ENCODE results near the gene KCNIP4.

Gene KCNIP4

GRCh38 chr4:20868108-20868507 is 1080.5 kb downstream of the KCNIP4 start:
- WGBS (ENCODE audit: extremely low coverage, insufficient coverage, low lambda C conversion rate): no CpG with 5 or more reads among the region's 1 CpG
- no peak overlapping the region for H3K4me3 ChIP-seq (ENCODE audit: low read length)
- H3K9ac ChIP-seq (ENCODE audit: low read length): no peak overlapping the region
- H3K18ac ChIP-seq (ENCODE audit: low read length): no peak overlapping the region
- no peaks in the 10 kb centered on the region for H3K79me2 ChIP-seq (ENCODE audit: control insufficient read depth, insufficient read depth, low read length)
- no peak overlapping the region for H3K56ac ChIP-seq (ENCODE audit: low read length)
- no peak overlapping the region for H2AK5ac ChIP-seq (ENCODE audit: low read length)
- H3K27me3 ChIP-seq (ENCODE audit: insufficient read depth, low read length, poor library complexity): no peaks in the 10 kb centered on the region
- H3K27ac ChIP-seq (ENCODE audit: low read depth, low read length): no peak overlapping the region
- no peak overlapping the region for H3K23ac ChIP-seq (ENCODE audit: low read length)
- H3K4me2 ChIP-seq (ENCODE audit: low read length): no peak overlapping the region
- no peak overlapping the region for H2BK120ac ChIP-seq (ENCODE audit: low read depth, low read length)
- no peak overlapping the region for H4K5ac ChIP-seq (ENCODE audit: low read length)
- H3K36me3 ChIP-seq (ENCODE audit: control insufficient read depth, insufficient read depth, low read length): no peaks in the 10 kb centered on the region
- H2BK15ac ChIP-seq (replicated peaks; ENCODE audit: low read depth): no peak overlapping the region
- H3K4me1 ChIP-seq (ENCODE audit: control insufficient read depth, low read depth, low read length): no peaks in the 10 kb centered on the region
- H3K4ac ChIP-seq (ENCODE audit: low read depth, low read length): no peak overlapping the region
- no peak overlapping the region for H4K8ac ChIP-seq (ENCODE audit: low read depth, low read length)
- H3K79me1 ChIP-seq (ENCODE audit: low read length): no peaks in the 10 kb centered on the region
- DNase-seq: no peak
- H2BK5ac ChIP-seq (ENCODE audit: low read length): no peak overlapping the region

GRCh38 chr4:20860878-20861277 is 1087.7 kb downstream of the KCNIP4 start:
- Histone ChIP-seq H3K27me3 (ENCODE audit: insufficient read depth, low read length, poor library complexity) (no peaks in the 10 kb centered on the region), H3K27ac (ENCODE audit: low read depth, low read length) (no peak overlapping the region), H2BK15ac (replicated peaks; ENCODE audit: low read depth) (no peak overlapping the region), H3K56ac (ENCODE audit: low read length) (no peak overlapping the region), H2BK5ac (ENCODE audit: low read length) (no peak overlapping the region), H4K8ac (ENCODE audit: low read depth, low read length) (no peak overlapping the region), H2BK120ac (ENCODE audit: low read depth, low read length) (no peak overlapping the region), H3K18ac (ENCODE audit: low read length) (no peak overlapping the region), H2AK5ac (ENCODE audit: low read length) (no peak overlapping the region), H4K5ac (ENCODE audit: low read length) (no peak overlapping the region), H3K4me1 (ENCODE audit: control insufficient read depth, low read depth, low read length) (no peaks in the 10 kb centered on the region), H3K4ac (ENCODE audit: low read depth, low read length) (no peak overlapping the region), H3K4me3 (ENCODE audit: low read length) (no peak overlapping the region), H3K36me3 (ENCODE audit: control insufficient read depth, insufficient read depth, low read length) (no peaks in the 10 kb centered on the region), H3K23ac (ENCODE audit: low read length) (no peak overlapping the region), H3K79me1 (ENCODE audit: low read length) (no peaks in the 10 kb centered on the region), H3K4me2 (ENCODE audit: low read length) (no peak overlapping the region), H3K9ac (ENCODE audit: low read length) (no peak overlapping the region), H3K79me2 (ENCODE audit: control insufficient read depth, insufficient read depth, low read length) (no peaks in the 10 kb centered on the region)
- no peak for DNase-seq
- no CpG with 5 or more reads among the region's 3 CpGs for WGBS (ENCODE audit: extremely low coverage, insufficient coverage, low lambda C conversion rate)

GRCh38 chr4:20859097-20859781 is 1089.3 kb downstream of the KCNIP4 start:
- Histone ChIP-seq H3K27ac (ENCODE audit: low read depth, low read length) (no peak overlapping the region), H4K5ac (ENCODE audit: low read length) (no peak overlapping the region), H3K36me3 (ENCODE audit: control insufficient read depth, insufficient read depth, low read length) (no peaks in the 10 kb centered on the region), H3K56ac (ENCODE audit: low read length) (no peak overlapping the region), H2AK5ac (ENCODE audit: low read length) (no peak overlapping the region), H2BK120ac (ENCODE audit: low read depth, low read length) (no peak overlapping the region), H2BK15ac (replicated peaks; ENCODE audit: low read depth) (no peak overlapping the region), H3K18ac (ENCODE audit: low read length) (no peak overlapping the region), H3K4me2 (ENCODE audit: low read length) (no peak overlapping the region), H3K4me1 (ENCODE audit: control insufficient read depth, low read depth, low read length) (no peaks in the 10 kb centered on the region), H3K4me3 (ENCODE audit: low read length) (no peak overlapping the region), H3K4ac (ENCODE audit: low read depth, low read length) (no peak overlapping the region), H3K79me2 (ENCODE audit: control insufficient read depth, insufficient read depth, low read length) (no peaks in the 10 kb centered on the region), H3K27me3 (ENCODE audit: insufficient read depth, low read length, poor library complexity) (no peaks in the 10 kb centered on the region), H3K9ac (ENCODE audit: low read length) (no peak overlapping the region), H4K8ac (ENCODE audit: low read depth, low read length) (no peak overlapping the region), H3K79me1 (ENCODE audit: low read length) (no peaks in the 10 kb centered on the region), H2BK5ac (ENCODE audit: low read length) (no peak overlapping the region), H3K23ac (ENCODE audit: low read length) (no peak overlapping the region)
- DNase-seq: peak; percentile 10
- no CpG with 5 or more reads among the region's 8 CpGs for WGBS (ENCODE audit: extremely low coverage, insufficient coverage, low lambda C conversion rate)

- Histone ChIP-seq H3K27ac (ENCODE audit: low read depth, low read length) (no peak overlapping the region), H3K79me1 (ENCODE audit: low read length) (no peaks in the 10 kb centered on the region), H4K5ac (ENCODE audit: low read length) (no peak overlapping the region), H3K4me2 (ENCODE audit: low read length) (no peak overlapping the region), H3K23ac (ENCODE audit: low read length) (no peak overlapping the region), H3K56ac (ENCODE audit: low read length) (no peak overlapping the region), H2BK5ac (ENCODE audit: low read length) (no peak overlapping the region), H3K4me3 (ENCODE audit: low read length) (no peak overlapping the region), H3K4me1 (ENCODE audit: control insufficient read depth, low read depth, low read length) (no peaks in the 10 kb centered on the region), H3K36me3 (ENCODE audit: control insufficient read depth, insufficient read depth, low read length) (no peaks in the 10 kb centered on the region), H2BK15ac (replicated peaks; ENCODE audit: low read depth) (no peak overlapping the region), H3K9ac (ENCODE audit: low read length) (no peak overlapping the region), H3K27me3 (ENCODE audit: insufficient read depth, low read length, poor library complexity) (no peaks in the 10 kb centered on the region), H3K79me2 (ENCODE audit: control insufficient read depth, insufficient read depth, low read length) (no peaks in the 10 kb centered on the region), H3K18ac (ENCODE audit: low read length) (no peak overlapping the region), H4K8ac (ENCODE audit: low read depth, low read length) (no peak overlapping the region), H2BK120ac (ENCODE audit: low read depth, low read length) (no peak overlapping the region), H2AK5ac (ENCODE audit: low read length) (no peak overlapping the region), H3K4ac (ENCODE audit: low read depth, low read length) (no peak overlapping the region)
- WGBS (ENCODE audit: extremely low coverage, insufficient coverage, low lambda C conversion rate): no CpG with 5 or more reads among the region's 5 CpGs
- DNase-seq: no peak
Observed at GRCh38 chr4:20857081-20857480, 1091.5 kb downstream of the KCNIP4 start.

GRCh38 chr4:20847124-20847747 is 1101.3 kb downstream of the KCNIP4 start:
- Histone ChIP-seq H3K9ac (ENCODE audit: low read length) (no peak overlapping the region), H2BK15ac (replicated peaks; ENCODE audit: low read depth) (no peak overlapping the region), H3K4me3 (ENCODE audit: low read length) (no peak overlapping the region), H3K79me2 (ENCODE audit: control insufficient read depth, insufficient read depth, low read length) (no peaks in the 10 kb centered on the region), H3K36me3 (ENCODE audit: control insufficient read depth, insufficient read depth, low read length) (no peaks in the 10 kb centered on the region), H3K23ac (ENCODE audit: low read length) (no peak overlapping the region), H4K8ac (ENCODE audit: low read depth, low read length) (no peak overlapping the region), H3K56ac (ENCODE audit: low read length) (no peak overlapping the region), H3K4me1 (ENCODE audit: control insufficient read depth, low read depth, low read length) (no peaks in the 10 kb centered on the region), H2BK120ac (ENCODE audit: low read depth, low read length) (no peak overlapping the region), H3K79me1 (ENCODE audit: low read length) (no peaks in the 10 kb centered on the region), H4K5ac (ENCODE audit: low read length) (no peak overlapping the region), H3K27ac (ENCODE audit: low read depth, low read length) (no peak overlapping the region), H2BK5ac (ENCODE audit: low read length) (no peak overlapping the region), H3K27me3 (ENCODE audit: insufficient read depth, low read length, poor library complexity) (no peaks in the 10 kb centered on the region), H3K4ac (ENCODE audit: low read depth, low read length) (no peak overlapping the region), H2AK5ac (ENCODE audit: low read length) (no peak overlapping the region), H3K4me2 (ENCODE audit: low read length) (no peak overlapping the region), H3K18ac (ENCODE audit: low read length) (no peak overlapping the region)
- no peak for DNase-seq
- WGBS (ENCODE audit: extremely low coverage, insufficient coverage, low lambda C conversion rate): no CpG with 5 or more reads among the region's 2 CpGs

GRCh38 chr4:20844311-20844710 is 1104.3 kb downstream of the KCNIP4 start:
- no peak overlapping the region for H2BK5ac ChIP-seq (ENCODE audit: low read length)
- H3K4ac ChIP-seq (ENCODE audit: low read depth, low read length): no peak overlapping the region
- no peak overlapping the region for H3K56ac ChIP-seq (ENCODE audit: low read length)
- H3K9ac ChIP-seq (ENCODE audit: low read length): no peak overlapping the region
- no peak overlapping the region for H3K27ac ChIP-seq (ENCODE audit: low read depth, low read length)
- no peak overlapping the region for H2AK5ac ChIP-seq (ENCODE audit: low read length)
- no peak overlapping the region for H3K23ac ChIP-seq (ENCODE audit: low read length)
- no peak overlapping the region for H2BK120ac ChIP-seq (ENCODE audit: low read depth, low read length)
- H3K27me3 ChIP-seq (ENCODE audit: insufficient read depth, low read length, poor library complexity): no peaks in the 10 kb centered on the region
- no peak overlapping the region for H2BK15ac ChIP-seq (replicated peaks; ENCODE audit: low read depth)
- H3K4me2 ChIP-seq (ENCODE audit: low read length): no peak overlapping the region
- no peak overlapping the region for H3K4me3 ChIP-seq (ENCODE audit: low read length)
- H4K8ac ChIP-seq (ENCODE audit: low read depth, low read length): no peak overlapping the region
- no peaks in the 10 kb centered on the region for H3K79me2 ChIP-seq (ENCODE audit: control insufficient read depth, insufficient read depth, low read length)
- DNase-seq: peak; percentile 16
- WGBS (ENCODE audit: extremely low coverage, insufficient coverage, low lambda C conversion rate): no CpG with 5 or more reads among the region's 4 CpGs
- H3K4me1 ChIP-seq (ENCODE audit: control insufficient read depth, low read depth, low read length): no peaks in the 10 kb centered on the region
- H3K79me1 ChIP-seq (ENCODE audit: low read length): no peaks in the 10 kb centered on the region
- H4K5ac ChIP-seq (ENCODE audit: low read length): no peak overlapping the region
- no peak overlapping the region for H3K18ac ChIP-seq (ENCODE audit: low read length)
- H3K36me3 ChIP-seq (ENCODE audit: control insufficient read depth, insufficient read depth, low read length): no peaks in the 10 kb centered on the region
